Neural crest cell (in vitro differentiated cells): Measurements from ENCODE around the gene SLC25A11. TPM values are rescaled to one million over a fixed set of nuclear protein-coding genes. Genes with fewer than 3 reads are reported as not detected.
A peak's percentile ranks its signal among the peaks of the same experiment; 100 is the strongest.

Experiments
- DNase-seq: peaks from one replicate; pipeline ENCODE4 v3.0.0; 2021; ENCODE audit warnings: low read depth, mixed read lengths, low spot score
- H3K27ac Mint-ChIP-seq: one replicate; pipeline ENCODE4 v1.8.0; 2021; ENCODE audit warnings: mild to moderate bottlenecking, mixed read lengths; ENCODE audit not compliant: unreplicated experiment
- H3K27me3 Mint-ChIP-seq: 2 replicates; pipeline ENCODE4 v1.8.0; 2021; ENCODE audit warnings: low read depth, mild to moderate bottlenecking, mixed read lengths
- H3K36me3 Mint-ChIP-seq: 2 replicates; pipeline ENCODE4 v1.8.0; 2021; ENCODE audit warnings: low read depth, mild to moderate bottlenecking, mixed read lengths
- H3K4me1 Mint-ChIP-seq: 2 replicates; pipeline ENCODE4 v1.8.0; 2021; ENCODE audit warnings: mixed read lengths
- H3K4me3 Mint-ChIP-seq: one replicate; pipeline ENCODE4 v1.8.0; 2021; ENCODE audit warnings: mild to moderate bottlenecking, mixed read lengths
- H3K9me3 Mint-ChIP-seq: 2 replicates; pipeline ENCODE4 v1.8.0; 2021; ENCODE audit warnings: mixed read lengths
- total RNA-seq: library from RNA; stranded (reverse); gene quantifications from 2 replicates; pipeline ENCODE4 v1.2.1, GENCODE V29; 2021
- TF ChIP-seq, protein P1 (sequence below): fragments of 200-600 bp; sonication (generic); conservative IDR thresholded peaks from 2 replicates; pipeline ENCODE4 v1.5.0; 2021; ENCODE audit warnings: antibody characterized with exemption, mild to moderate bottlenecking

SLC25A11 gene
- total RNA-seq, 1 donor from 2014 or later, result 67.7 TPM

DNA sequence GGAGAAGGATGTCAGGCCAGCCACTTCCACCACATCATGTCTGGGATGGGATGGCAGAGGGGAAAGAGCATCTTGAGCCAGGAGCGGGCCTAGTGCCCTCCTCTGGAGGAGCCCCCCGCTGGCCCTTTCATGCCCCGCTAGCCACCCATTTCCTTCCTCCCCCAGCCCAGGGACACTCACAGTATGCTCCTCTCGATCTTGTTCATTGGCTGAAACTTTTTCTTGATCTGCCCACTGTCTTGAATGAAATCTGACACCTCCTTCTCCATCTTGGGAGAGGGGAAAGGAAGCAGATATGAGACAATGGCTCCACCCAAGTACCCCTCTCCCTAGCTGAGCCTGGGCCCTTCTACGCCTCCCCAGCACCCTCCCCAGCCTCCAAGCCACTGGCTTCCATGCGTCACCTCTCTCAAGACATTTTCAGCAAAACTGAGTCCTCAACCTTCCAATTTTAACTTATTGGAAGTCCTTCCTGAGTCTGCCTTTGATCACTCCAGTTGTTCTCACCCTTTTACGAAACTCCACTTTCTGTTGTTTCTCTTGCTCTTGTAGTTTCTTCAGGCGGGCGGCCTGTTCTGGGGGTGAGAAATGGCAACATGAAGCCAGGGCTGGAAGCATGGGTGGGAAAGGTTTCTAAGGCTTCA is 20.6 kb upstream of the SLC25A11 start:
- Mint-ChIP-seq H3K27ac (peak overlapping the region; percentile 67), H3K4me3 (peak overlapping the region; percentile 40), H3K9me3 (no peaks in the 10 kb centered on the region), H3K27me3 (no peaks in the 10 kb centered on the region), H3K4me1 (peaks cover 11% of the 10 kb centered on the region), H3K36me3 (peaks cover 8% of the 10 kb centered on the region)
- DNase-seq, result no peak
- TF ChIP-seq, protein P1, sequence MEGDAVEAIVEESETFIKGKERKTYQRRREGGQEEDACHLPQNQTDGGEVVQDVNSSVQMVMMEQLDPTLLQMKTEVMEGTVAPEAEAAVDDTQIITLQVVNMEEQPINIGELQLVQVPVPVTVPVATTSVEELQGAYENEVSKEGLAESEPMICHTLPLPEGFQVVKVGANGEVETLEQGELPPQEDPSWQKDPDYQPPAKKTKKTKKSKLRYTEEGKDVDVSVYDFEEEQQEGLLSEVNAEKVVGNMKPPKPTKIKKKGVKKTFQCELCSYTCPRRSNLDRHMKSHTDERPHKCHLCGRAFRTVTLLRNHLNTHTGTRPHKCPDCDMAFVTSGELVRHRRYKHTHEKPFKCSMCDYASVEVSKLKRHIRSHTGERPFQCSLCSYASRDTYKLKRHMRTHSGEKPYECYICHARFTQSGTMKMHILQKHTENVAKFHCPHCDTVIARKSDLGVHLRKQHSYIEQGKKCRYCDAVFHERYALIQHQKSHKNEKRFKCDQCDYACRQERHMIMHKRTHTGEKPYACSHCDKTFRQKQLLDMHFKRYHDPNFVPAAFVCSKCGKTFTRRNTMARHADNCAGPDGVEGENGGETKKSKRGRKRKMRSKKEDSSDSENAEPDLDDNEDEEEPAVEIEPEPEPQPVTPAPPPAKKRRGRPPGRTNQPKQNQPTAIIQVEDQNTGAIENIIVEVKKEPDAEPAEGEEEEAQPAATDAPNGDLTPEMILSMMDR, result no peak

DNA sequence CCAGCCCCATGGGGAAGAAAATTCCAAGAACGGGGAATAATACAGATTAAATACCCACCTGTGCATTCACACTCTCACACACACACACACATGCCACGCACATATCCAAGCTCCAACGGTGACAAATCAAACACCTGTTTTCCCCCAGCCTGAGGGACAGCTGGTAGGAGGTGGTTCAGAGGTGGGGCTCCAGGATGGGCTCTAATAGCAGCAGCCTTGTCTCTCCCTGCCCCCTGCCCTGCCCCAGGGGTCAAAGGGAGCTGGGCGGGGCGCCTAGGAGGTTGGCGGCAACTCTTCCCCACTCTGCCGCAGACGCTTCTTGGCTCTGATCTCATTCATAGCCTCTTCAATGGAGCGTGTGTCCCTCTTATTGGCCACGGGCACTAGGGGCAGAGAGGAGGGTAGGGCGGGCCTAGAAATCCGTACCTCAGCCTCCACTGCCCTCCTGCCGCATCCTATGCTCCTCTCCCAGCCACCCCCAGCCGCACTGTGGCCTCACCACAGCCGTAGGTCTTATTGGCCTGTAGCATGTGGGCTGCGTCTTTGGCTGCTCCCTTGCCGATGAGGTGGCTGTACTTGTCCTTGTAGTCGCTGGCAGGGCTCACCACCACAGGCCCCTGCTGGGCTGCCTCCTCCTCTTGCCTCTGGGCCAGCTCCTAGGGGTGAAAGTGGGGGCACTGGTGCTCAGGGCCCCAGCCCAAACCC is 19.6 kb upstream of the SLC25A11 start:
- TF ChIP-seq, protein P1, result no peak
- no peak overlapping the region for H3K4me3 Mint-ChIP-seq
- no peak overlapping the region for H3K27ac Mint-ChIP-seq
- DNase-seq, result no peak
- no peaks in the 10 kb centered on the region for H3K27me3 Mint-ChIP-seq
- H3K36me3 Mint-ChIP-seq, result peaks cover 5% of the 10 kb centered on the region
- no peaks in the 10 kb centered on the region for H3K9me3 Mint-ChIP-seq
- H3K4me1 Mint-ChIP-seq, result peaks cover 8% of the 10 kb centered on the region

DNA sequence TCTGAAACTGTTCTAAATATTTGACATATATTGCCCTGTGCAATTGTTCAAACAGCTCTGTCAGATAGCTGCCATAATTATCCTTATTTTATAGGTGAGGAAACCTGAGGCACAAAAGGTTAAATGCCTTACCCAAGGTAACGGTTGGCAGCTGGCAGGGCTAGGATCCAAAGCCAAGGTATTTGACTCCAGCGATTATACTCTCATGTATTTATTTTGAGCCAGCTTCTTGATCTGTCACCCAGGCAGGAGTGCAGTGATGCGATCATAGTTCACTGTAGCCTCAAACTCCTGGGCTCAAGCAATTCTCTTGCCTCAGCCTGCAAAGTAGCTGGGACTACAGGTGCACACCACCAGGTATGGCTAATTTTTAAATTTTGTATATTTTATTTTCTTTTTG is 18.3 kb upstream of the SLC25A11 start:
- Mint-ChIP-seq H3K4me3 (no peak overlapping the region), H3K27ac (no peak overlapping the region), H3K27me3 (no peaks in the 10 kb centered on the region), H3K9me3 (no peaks in the 10 kb centered on the region), H3K4me1 (peaks cover 8% of the 10 kb centered on the region), H3K36me3 (peaks cover 5% of the 10 kb centered on the region)
- DNase-seq, result no peak
- TF ChIP-seq, protein P1, result no peak

DNA sequence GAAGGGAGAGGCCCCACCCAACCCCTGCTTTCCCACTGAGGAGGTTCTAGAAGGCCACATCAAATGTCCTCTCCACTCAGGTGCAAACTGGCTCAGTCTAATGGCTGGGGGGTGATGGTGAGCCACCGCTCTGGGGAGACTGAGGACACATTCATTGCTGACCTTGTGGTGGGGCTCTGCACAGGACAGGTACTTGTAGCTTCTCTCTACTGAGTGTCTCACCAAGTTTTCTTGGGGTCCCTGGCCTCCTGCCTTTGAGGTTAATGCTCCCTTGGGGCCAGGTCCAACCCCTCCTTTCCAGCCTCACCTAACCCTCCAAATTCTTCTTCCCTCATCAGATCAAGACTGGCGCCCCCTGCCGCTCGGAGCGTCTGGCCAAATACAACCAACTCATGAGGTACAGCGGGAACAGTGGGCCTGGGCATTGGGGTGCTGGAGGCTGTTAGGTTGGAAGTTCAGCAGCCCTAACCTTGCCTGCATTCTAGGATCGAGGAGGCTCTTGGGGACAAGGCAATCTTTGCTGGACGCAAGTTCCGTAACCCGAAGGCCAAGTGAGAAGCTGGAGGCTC is 16.7 kb upstream of the SLC25A11 start:
- Mint-ChIP-seq H3K4me3 (peak overlapping the region; percentile 27), H3K4me1 (peaks cover 11% of the 10 kb centered on the region), H3K27me3 (no peaks in the 10 kb centered on the region), H3K9me3 (no peaks in the 10 kb centered on the region), H3K27ac (no peak overlapping the region), H3K36me3 (peaks cover 2% of the 10 kb centered on the region)
- TF ChIP-seq, protein P1, result no peak
- no peak for DNase-seq

DNA sequence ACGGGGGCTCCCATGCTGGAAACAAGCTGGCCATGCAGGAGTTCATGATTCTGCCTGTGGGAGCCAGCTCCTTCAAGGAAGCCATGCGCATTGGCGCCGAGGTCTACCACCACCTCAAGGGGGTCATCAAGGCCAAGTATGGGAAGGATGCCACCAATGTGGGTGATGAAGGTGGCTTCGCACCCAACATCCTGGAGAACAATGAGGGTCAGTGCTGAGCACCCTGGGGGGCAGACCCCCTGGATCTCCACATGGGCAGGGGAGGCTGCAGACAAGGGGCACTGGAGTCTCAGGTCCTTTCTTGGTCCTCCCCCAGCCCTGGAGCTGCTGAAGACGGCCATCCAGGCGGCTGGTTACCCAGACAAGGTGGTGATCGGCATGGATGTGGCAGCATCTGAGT is 15.2 kb upstream of the SLC25A11 start:
- TF ChIP-seq, protein P1, result no peak
- Mint-ChIP-seq H3K27ac (no peak overlapping the region), H3K27me3 (peaks cover 2% of the 10 kb centered on the region), H3K4me3 (no peak overlapping the region), H3K9me3 (no peaks in the 10 kb centered on the region), H3K36me3 (no peaks in the 10 kb centered on the region), H3K4me1 (peaks cover 18% of the 10 kb centered on the region)
- DNase-seq, result no peak
